Lung microvascular endothelial cell (primary cell): ENCODE results near the gene CCDC186. TPM values are rescaled to one million over a fixed set of nuclear protein-coding genes. Genes with fewer than 3 reads are reported as not detected.

ENCODE experiments used
- DNase-seq, 2 donors: peaks; one replicate each; pipeline versions ENCODE4 v3.0.0 to v3.0.0-alpha.2; 2010; ENCODE audit warnings: low read depth in 2 of 2
- total RNA-seq: library from RNA; depleted of rRNA; stranded (reverse); fragments of >200 nt; gene quantifications from 2 replicates; pipeline ENCODE4 v1.2.1, GENCODE V29; 2014

CCDC186 gene
- total RNA-seq: 9.4 and 13.7 TPM in 2 replicates

DNA sequence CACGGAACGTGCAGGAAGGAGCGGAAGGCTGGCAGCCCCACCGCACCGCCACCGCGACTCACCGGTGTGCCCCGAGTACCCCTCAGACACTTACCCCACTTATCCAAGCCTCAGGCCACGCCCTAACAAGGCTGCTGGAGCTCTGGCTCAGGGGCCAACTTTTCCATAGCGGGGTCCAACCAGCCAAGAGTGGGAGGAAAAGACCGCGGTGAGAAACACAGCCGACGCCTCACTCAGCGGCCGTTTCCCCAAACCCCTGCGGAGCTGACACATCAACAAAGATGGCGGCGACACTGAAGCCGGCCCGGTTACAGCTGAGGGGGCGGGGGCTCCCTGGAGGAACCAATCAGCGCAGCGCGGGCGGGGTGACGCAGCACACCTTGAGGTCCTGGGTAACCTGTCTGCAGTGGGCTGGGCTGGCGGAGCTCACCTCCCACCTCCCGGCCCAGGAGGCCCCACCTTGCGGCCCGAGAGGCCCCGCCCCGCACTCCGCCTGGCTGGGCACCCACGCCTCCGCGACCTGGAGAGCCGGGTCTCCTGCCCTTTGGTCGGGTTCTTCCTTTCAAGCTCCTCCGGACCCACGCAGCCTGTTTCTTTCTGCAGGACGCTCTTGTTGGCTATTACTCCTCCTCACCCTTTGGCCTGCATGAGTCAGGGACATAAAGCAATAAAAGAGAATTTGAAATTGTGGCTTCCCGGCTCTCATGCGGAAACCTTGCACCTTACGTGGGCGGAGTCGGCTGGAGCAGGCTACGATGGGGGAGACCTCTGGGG lies at the start of gene CCDC186:
Gene CCDC186, minus strand, starts transcription at position 283 of the 774 bp plus-strand sequence. CDS start 10,935 bp downstream, outside the sequence.
- peak; percentile 87 to 93 for DNase-seq

- no peak for DNase-seq
These were observed 49.1 kb upstream of the CCDC186 start for GRCh38 chr10:114223066-114223465.

DNA sequence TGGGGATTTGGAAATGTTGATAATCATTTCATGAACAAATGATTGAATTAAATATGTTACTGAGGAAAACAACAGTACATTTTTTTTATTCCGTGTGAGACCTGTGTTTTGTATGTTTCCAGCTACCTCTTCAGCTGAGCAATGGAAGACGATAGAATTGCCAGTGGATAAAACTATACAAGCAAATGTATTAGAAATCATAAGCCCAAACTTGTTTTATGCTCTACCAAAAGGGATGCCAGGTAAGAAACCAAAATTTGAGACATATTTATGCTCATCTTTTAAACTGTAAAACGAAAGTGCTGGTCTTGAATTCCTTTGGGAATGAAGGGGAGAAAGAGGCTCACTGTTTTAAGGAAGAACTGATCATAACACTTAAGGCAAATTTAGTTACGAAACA lies 47.2 kb upstream of the CCDC186 start:
- no peak for DNase-seq

- DNase-seq: no peak
These were observed 46.3 kb upstream of the CCDC186 start for GRCh38 chr10:114220281-114220680.

DNA sequence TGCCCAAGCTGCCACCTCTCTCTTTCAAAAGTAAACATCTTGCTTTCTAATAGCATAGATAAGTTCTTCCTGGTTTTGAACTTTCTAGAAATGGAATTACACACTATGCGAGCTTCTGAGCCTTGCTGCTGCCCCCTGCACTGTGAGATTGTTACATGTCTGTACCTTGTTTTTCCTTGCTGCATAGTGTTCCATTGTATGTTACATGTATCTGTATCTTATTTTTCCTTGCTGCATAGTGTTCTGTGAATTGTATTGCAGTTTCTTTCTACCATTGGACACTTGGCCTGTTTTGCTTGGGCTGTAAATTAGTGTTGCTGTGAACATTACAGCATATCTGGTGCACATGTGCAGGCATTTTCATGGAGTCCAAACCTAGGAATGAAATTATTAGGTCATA lies 41.0 kb upstream of the CCDC186 start:
- no peak for DNase-seq

- no peak for DNase-seq
These were observed 38.1 kb upstream of the CCDC186 start for GRCh38 chr10:114212153-114212552.

DNA sequence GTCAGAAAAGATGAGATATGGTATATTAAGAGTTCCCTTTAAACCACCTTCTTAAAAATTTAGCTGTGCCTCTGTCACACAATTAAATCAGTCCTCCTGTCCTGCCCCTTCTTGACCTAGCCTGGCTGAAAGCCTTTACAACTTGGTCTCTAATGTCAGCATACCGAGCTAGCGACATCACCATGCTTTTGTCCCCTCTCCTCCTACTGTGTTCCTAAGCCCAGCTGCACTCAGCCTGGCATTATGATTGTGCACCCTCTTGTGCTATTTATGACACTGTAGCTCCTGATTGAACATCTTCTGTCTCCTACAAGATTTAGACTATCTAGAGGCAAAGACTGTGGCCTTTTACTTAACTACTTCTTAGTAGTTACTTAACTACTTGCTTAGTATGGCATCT lies 34.3 kb upstream of the CCDC186 start:
- DNase-seq: no peak

DNA sequence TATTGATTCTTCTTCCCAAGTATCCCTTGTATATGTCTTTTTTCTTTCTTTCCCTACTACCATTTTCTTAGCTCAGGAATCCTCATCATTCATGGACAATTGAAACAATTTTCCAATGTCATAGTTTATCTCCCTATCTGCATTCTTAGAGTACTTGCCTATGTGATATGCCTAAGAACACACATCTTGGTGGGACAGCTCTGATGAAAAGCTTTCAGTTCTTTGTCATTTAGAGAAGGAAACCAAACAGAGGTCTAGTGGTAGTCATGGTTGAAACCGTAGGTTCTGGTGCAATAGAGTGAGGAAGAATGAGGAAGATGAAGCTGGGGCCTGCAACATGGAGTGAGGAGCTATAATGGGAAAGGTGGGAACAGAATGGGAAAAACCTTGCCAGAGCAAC lies 33.3 kb upstream of the CCDC186 start:
- DNase-seq: no peak

DNA sequence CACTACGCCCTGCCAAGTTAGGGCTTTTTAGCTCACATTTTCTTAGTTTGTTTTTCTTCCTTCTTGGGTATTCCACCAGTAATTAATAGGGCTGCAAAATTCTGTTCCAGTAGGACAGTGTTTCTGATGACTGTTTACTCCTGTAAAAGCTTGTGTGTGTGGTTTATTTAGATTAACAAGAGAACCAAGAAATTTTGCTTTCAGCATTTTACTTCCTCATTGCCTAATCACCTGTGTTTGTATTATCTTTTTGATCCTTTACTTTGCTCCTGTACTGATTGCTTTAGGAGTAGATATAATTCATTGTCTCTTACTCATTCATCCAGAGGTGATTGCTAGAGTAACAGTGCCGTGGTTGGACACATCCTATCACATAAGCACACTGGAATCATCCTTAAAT lies 32.9 kb upstream of the CCDC186 start:
- no peak for DNase-seq

GRCh38 chr10:114202812-114203211 lies 28.8 kb upstream of the CCDC186 start:
- DNase-seq: no peak

GRCh38 chr10:114199239-114199638 lies 25.2 kb upstream of the CCDC186 start:
- no peak for DNase-seq

DNA sequence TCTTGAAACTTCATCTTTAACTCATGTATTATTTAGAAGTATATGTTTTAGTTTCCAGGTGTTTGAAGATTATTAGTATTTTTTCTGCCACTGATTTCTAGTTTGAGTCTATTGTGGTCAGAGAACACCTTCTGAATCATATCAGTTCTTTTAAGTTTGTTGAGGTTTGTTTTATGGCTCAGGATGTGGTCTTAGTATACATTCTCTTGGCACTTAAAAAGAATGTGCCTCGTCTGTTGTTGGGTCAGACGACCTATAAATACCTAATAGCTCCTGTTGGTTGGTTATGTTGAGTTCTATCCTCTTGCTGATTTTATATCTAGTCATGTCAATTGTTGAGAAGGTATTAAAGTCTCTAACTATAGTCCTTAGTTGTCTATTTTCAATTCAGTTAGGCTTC lies 21.1 kb upstream of the CCDC186 start:
- no peak for DNase-seq

DNA sequence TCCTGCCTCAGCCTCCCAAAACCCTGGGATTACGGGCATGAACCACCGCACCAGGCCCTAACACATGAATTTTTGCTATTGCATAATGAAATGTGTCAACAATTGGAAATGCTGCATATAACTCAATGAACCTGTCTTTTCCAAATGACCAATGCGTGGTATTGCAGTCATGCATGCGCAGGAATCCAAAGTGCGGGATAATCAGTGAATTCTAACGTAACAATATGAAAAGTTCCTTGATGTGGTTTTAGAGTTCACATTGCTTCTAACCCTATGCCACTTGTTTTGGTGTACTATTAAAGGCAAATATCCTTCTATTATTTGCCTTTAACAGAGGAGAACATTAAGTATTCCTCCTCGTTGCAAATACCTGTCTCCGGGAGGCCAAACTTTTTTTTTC lies 15.7 kb upstream of the CCDC186 start:
- DNase-seq: no peak

DNA sequence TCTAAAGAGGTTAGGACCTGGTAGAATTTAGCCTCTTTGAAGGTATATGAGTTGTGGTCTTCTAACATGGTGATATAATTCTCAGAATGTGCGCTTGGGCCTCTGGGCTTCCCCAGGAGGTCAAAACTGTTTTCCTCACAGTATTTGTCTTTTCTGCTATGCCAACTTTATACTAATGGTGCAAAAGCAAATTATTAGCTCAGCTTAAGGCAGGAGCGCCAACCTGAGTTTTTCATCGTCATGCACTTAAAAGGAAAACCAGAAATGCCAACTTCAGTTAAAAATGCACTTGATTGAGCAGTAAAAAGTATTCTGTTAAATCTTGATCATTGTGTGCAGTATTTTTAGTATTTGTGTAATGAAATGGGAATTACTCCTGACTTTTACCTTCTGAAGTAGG lies 14.9 kb upstream of the CCDC186 start:
- no peak for DNase-seq

DNA sequence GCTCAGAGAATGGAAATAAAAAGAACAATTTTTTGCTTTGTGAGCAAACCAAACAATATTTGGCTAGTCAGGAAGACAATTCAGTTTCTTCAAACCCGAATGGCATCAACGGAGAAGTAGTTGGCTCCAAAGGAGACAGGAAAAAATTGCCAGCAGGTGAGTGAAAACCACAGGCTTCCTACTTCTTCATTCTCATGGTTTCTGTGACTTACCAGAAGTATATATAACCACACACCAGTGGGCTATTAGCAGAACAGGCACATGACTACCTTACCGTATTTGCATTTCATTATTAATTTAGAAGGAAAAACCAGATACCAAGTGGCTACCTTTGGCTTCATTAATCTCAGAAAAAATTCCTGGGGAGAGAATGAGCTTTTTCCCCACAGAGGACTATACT lies 14.0 kb upstream of the CCDC186 start:
- DNase-seq: no peak

DNA sequence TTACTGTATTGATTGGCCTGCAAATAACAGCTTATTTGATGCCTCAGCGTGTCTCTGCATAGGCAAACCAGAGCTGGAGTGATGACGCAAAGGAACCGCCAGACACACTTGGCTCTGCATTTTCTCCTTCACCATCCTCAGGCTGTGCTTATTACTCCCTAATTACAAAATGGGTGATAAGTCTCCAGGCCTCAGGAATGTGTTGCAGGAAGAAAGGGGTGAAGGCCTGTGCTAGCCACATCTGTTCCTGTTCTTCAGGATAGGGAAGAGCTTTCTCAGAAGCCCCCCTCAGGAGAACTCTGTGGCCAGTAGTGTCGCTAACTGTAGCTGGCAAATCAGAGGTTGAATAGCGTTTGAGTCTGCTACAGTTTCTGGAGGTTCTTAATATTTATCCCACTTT lies 10.3 kb upstream of the CCDC186 start:
- no peak for DNase-seq

- DNase-seq: no peak
These were observed 9.6 kb upstream of the CCDC186 start for GRCh38 chr10:114183563-114183962.

GRCh38 chr10:114181971-114182370 lies 8.0 kb upstream of the CCDC186 start:
- DNase-seq: peak; percentile 4 to 74

DNA sequence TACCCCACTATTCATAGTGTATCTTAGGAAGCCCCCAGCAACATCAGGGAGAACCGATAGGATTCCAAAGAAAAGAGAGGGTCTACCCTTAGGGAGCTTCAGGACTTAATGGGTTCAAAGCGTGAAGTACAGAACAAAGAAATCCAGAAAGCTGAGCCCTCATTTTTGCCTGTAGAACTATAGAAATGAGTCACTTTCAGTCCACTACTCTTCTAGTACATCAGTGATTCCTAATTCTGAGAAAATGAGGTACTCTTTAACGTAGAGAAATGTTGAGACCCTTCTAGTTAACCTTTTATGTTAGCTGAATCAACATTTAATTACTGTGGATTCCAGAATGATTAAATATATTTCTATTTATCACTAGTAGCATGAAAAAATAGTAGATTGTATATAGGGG lies 6.9 kb upstream of the CCDC186 start:
- no peak for DNase-seq

GRCh38 chr10:114179747-114180146 lies 5.7 kb upstream of the CCDC186 start:
- DNase-seq: no peak

DNA sequence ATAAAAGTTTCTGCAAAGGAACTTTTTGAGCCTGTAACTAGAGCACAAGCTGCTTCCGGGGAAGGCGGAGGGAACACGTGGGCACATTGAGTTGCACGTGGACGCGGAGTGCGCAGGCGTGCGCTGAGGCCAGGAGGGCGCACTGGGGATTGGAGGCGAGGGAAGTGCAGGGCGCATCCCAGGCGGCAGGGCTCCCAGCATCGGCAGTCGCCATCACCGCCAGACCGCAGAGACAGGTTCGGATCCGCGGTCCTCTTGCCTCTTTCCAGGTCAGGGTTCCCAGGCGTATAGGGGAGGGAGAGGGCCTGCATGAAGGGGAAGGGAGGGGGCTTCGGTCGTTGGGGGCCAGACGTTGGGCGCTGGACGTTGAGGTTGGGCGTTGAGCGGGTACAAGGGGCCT lies 5.1 kb upstream of the CCDC186 start, which contains the start of gene TDRD1:
Gene TDRD1, plus strand, starts transcription at position 206 of the 400 bp plus-strand sequence. CDS start 8,479 bp downstream, outside the sequence.
- no peak for DNase-seq

DNA sequence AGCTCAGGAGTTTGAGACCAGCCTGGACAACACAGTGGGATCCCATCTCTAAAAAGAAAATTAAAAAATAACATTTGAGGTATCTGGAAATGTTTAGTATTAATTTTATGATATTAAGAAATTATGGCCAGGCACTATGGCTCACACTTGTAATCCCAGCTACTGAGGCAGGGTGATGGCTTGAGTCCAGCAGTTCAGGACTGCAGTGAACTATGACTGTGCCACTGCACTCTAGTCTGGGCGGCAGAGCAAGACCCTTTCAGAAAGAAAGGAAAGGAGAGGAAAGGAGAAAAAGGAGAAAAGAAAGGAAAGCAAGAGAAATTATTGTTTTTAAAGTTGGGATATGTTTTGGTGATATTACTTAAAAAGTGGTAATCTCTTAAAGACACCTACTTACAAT lies 2.5 kb upstream of the CCDC186 start:
- no peak for DNase-seq

DNA sequence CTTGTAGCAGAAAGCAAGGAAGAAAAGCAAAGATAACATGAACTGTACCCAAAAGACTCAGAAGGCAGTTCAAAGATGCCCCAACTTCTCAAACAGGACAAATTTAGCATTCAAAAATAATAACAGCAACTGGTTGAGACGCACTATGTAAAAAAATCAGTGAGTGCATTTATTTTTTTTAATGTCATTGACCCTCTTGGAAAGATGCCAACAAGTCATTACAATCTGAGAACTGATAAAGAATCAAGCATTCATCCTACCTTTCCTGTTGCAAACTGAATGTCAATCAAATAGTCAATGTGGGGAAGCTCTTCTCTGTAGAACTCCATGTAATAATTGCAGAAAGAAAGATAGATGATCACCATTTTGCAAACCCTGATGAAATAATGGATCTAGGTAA lies 1.7 kb upstream of the CCDC186 start:
- no peak for DNase-seq
